HuH-7 (cell line): ENCODE measurements around the gene ZHX3.

ENCODE experiments used
- DNase-seq: peaks from one replicate; pipeline ENCODE4 v3.0.0; 2011; ENCODE audit warnings: low spot score

Gene ZHX3

DNA sequence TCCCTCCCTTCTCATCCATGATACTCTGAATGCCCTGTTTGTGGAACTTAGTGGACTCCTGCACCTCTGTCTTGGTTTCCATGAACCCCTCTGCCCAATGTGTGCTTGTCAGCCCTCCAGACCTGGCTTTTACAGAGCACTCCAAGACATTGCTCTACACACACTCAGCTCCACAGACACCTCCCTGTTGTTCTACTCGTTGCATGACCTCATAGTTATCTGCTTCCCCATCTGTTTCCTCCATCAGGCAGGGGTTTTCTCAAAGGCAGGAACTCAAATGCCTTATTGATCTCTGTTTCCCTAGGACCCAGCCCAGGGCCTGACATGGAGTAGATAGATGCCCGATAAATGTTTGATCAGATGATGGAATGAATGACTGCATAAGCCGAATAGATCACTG lies 166.9 kb downstream of the ZHX3 start:
- DNase-seq: no peak

DNA sequence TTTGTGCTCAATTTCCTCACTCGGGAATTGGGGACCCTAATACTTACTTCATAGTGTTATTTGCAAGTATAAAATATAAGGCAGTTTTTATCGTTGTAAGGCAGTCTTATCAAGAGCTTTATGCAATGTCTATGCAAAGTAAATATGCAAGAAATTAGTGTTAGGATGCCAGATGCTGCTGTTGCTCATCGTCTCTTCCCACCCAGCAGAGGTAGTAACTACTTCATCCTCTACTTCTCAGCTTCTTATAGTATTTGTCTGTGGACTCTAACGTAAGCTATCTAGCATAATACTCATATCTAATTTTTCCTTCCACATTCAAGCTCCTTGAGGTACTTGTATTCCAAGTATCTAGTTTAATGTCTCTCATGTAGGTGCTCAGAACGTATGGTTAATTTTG lies 168.6 kb downstream of the ZHX3 start:
- DNase-seq: no peak

GRCh38 chr20:41147767-41148191 lies 169.8 kb downstream of the ZHX3 start:
- no peak for DNase-seq

DNA sequence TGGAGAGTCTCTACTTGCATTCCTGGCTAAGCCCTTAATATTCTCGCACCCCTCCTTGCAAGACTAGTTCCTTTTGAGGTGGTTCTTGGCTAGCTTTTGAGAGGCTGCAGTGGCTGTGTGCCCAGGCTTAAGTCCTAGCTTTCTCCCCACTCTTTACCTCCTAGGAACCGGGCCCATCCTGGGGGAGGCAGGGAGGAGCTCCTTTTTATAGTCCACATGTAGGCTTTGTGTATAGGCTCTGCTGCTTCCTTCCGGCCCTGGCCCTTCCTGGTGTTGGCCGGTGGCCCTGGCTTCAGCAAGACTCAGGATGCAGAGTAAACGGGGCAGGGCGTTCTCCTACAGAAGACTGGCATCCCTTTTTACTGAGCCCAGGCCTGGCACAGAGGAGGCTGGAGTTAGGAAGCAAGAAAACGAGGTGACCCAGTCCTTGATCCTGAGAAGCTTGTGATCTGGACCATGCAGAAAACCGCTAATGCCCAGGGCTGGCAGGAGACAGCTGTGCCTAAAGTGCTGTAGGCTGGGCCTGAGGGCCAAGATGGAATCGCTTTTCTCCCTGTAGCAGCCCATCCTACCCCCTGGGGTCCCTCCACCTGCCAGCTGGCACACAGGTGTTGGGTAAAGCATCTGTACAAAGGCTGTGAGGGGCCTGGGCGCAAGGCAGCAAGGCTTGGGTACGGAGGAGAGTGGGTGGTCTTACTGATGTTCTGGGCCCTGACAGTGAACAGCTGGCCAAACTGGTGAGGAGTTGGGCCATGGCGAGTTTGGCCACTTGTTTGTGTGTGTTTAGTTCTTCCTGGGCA lies 171.5 kb downstream of the ZHX3 start:
- no peak for DNase-seq

GRCh38 chr20:41145317-41145716 lies 172.2 kb downstream of the ZHX3 start:
- DNase-seq: no peak

- no peak for DNase-seq
Observed at GRCh38 chr20:41143354-41143753, 174.2 kb downstream of the ZHX3 start.

DNA sequence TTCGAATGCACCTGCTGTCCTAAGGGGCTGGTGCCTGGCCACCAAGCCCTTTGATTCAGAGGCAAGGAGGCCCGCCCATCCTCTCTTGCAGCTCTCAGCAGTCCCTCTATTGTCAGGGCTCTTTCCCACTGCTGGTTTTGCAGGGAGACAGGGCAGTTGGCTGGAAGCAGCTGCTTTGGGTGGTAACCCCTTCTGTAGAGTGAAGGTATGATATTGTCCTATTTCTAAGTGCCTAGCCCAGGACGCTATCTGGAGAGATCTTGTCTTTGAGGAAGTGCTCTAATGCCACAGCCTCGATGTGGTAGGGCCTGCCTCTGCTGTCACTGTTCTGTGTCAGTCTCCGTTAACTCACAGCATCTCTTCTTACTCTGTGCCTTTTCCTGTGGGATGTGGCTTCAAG lies 174.6 kb downstream of the ZHX3 start:
- DNase-seq: no peak

GRCh38 chr20:41142245-41142644 lies 175.3 kb downstream of the ZHX3 start:
- no peak for DNase-seq

- DNase-seq: no peak
Observed at GRCh38 chr20:41141153-41141815, 176.2 kb downstream of the ZHX3 start.

DNA sequence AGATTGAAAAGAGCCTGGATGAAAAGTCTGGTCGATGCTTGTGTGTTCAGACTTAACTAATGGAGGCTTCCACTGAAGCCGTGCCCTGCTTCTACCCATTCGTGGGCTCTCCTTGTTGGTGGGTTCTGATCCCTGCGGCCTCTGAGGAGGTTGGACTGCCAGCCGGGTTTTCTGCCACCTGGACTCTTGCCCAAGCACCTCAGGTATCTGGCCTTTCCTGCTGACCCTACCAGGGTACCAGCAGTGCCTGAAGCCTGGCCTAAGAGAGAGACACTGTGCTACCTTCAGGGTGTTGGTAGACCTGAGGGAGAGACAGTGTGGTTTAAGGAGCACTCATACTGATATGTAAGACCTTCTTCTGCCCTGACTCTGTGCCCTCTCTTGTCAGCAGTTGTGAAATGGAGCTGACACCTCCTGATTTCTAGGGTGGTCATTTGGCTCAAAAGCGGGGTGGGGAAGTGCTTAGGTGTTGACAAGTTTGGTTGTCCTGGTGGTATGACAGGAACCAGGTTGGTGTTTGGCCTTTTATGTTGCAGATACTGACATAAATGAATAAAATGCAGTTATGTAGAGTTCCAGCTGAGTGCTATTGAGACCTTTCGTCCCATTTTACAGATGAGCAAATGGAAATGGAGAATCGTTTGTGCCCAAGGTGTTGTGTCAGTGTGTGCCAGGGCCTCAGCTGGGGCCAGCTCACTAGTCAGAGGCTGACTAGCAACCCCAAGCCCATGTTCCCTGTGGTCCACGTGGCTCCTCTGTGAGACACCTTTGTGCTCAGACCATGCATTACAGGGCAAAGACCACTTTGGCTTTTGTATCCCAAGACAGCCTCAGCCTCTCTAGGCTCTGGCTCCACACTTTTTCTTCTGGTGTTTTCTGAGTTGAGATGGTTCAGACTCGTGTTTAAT lies 177.1 kb downstream of the ZHX3 start:
- no peak for DNase-seq

- no peak for DNase-seq
Observed at GRCh38 chr20:41139227-41140093, 178.1 kb downstream of the ZHX3 start.

- peak; percentile 26 for DNase-seq
Observed at GRCh38 chr20:41138475-41139226, 178.9 kb downstream of the ZHX3 start.

DNA sequence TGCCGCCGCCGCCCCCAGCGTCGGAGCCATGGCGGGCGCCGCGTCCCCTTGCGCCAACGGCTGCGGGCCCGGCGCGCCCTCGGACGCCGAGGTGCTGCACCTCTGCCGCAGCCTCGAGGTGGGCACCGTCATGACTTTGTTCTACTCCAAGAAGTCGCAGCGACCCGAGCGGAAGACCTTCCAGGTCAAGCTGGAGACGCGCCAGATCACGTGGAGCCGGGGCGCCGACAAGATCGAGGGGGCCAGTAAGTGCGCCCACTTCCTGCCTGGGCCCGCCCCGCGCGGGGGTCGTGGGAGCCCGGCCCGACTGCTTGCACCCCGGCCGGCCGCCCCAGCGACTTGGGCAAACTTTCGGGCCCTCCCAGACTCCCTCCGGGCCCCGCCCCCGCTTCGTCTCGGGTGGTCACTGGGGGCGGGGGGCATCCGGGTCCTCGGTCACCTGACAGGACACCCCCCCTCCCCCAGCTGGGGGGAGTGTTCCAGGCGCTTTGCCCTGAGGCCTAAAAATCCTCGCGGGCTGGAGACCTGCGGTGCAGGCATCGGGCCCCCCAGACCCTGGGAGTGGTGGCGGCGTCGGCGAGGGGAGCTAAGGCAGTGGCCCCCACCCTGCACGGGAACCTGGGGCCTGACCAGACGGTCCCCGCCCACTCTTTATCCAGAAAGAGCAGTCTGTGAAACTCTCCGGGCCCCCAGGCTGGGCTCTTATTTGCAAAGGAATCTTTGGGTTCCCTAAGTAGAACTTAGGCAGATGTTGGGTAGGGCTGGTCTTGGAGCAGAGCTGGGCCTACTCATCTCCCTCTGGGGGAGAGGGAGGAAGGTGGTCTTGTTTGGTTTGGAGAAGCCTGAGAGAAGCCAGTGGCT lies 179.7 kb downstream of the ZHX3 start:
- peak; percentile 79 for DNase-seq

GRCh38 chr20:41136680-41137613 lies 180.6 kb downstream of the ZHX3 start, which contains the start of gene PLCG1:
Gene PLCG1, plus strand, starts transcription at chr20:41137543. Its CDS starts 99 bp downstream, at chr20:41137642.
- peak; percentile 93 for DNase-seq

GRCh38 chr20:41135888-41136679 lies 181.4 kb downstream of the ZHX3 start:
- DNase-seq: peak; percentile 34

DNA sequence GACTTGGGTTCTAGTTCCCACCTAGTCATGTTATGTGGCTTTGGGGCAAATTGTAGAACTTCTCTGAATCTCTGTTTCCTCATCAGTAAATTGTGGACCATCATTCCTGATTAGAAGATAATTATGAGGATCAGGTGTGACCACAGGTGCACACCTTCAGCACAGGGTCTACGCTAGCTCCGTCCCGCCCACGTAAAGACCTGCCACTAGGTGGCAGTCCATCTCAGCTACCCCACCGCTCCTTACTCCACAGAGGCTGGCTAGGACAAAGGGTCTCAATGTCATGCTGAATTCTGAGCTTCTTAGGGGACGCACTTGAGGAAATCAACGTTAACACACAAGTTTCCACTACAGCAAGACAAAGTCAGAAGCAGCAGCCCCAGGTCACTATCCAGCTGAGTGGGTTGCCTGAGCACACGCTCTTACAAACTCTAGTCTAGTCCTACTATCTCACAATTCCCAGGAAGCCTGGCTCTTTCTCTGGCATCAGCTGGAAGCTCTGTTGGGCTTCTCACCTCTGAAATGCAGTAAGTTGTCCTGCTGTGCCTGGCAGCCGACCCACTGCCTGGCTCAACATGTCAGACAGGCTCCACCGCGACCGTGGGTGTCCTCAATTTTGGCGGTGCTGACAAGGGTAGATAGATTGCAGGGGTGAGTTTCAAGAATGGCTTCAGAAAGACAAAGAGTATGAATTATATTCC lies 182.2 kb downstream of the ZHX3 start:
- peak; percentile 85 for DNase-seq
